Measurements from ENCODE around the gene HLF. TPM values are rescaled to one million over a fixed set of nuclear protein-coding genes. Genes with fewer than 3 reads are reported as not detected.

Gene HLF
- polyA plus RNA-seq, 3 donors = 3.0 to 5.3 (median 3.9) TPM

Other genes with a start within 250 kb of the HLF start
- 10 to 100 TPM; 19.4 to 24.5 (median 20.8) TPM for gene MMD, start 156.9 kb downstream of the HLF start, polyA plus RNA-seq (ENCODE audit: insufficient read length in 3 of 3)
- under 1 TPM in 1 of 3 donors, not detected in 2; 0.14 TPM for gene SMIM36, start 246.5 kb downstream of the HLF start, polyA plus RNA-seq (ENCODE audit: insufficient read length in 3 of 3)

All from renal cortex interstitium (tissue), 3 donors.